Measurements from ENCODE around the gene CDH12.

The CDH12 gene

GRCh38 chr5:21807953-21808352 is 1045.2 kb downstream of the CDH12 start:
- no peak for DNase-seq

- no peak for DNase-seq
These were observed 1046.2 kb downstream of the CDH12 start for GRCh38 chr5:21806943-21807342.

GRCh38 chr5:21806271-21806670 is 1046.9 kb downstream of the CDH12 start:
- DNase-seq, result no peak

- no peak for DNase-seq
These were observed 1050.2 kb downstream of the CDH12 start for GRCh38 chr5:21802869-21803490.

GRCh38 chr5:21802100-21802499 is 1051.0 kb downstream of the CDH12 start:
- DNase-seq, result no peak

- DNase-seq, result no peak
These were observed 1060.4 kb downstream of the CDH12 start for GRCh38 chr5:21792748-21793147.

- DNase-seq, result no peak
These were observed 1061.8 kb downstream of the CDH12 start for GRCh38 chr5:21791304-21791703.

GRCh38 chr5:21784487-21784886 is 1068.7 kb downstream of the CDH12 start:
- DNase-seq, result no peak

- DNase-seq, result no peak
These were observed 1070.0 kb downstream of the CDH12 start for GRCh38 chr5:21783074-21783679.

- no peak for DNase-seq
These were observed 1076.7 kb downstream of the CDH12 start for GRCh38 chr5:21776466-21776865.

GRCh38 chr5:21774801-21775200 is 1078.3 kb downstream of the CDH12 start:
- no peak for DNase-seq

GRCh38 chr5:21774281-21774680 is 1078.9 kb downstream of the CDH12 start:
- DNase-seq, result no peak

- no peak for DNase-seq
These were observed 1079.7 kb downstream of the CDH12 start for GRCh38 chr5:21773456-21773855.

GRCh38 chr5:21765406-21765805 is 1087.7 kb downstream of the CDH12 start:
- no peak for DNase-seq

- DNase-seq, result no peak
These were observed 1114.0 kb downstream of the CDH12 start for GRCh38 chr5:21739096-21739495.

GRCh38 chr5:21723500-21723899 is 1129.6 kb downstream of the CDH12 start:
- DNase-seq, result no peak

GRCh38 chr5:21711866-21712758 is 1141.0 kb downstream of the CDH12 start:
- no peak for DNase-seq

GRCh38 chr5:21709770-21710169 is 1143.4 kb downstream of the CDH12 start:
- DNase-seq, result no peak

GRCh38 chr5:21704974-21705668 is 1148.0 kb downstream of the CDH12 start:
- DNase-seq, result no peak

GRCh38 chr5:21701317-21701716 is 1151.8 kb downstream of the CDH12 start:
- no peak for DNase-seq

Data from activated naive CD4-positive, alpha-beta T cell (primary cell).